HG03097 (cell line): ENCODE measurements around the gene IMPACT.

Experiments
- ATAC-seq: cut with Tn5 transposase; IDR thresholded peaks from one replicate; pipeline ENCODE4 v1.9.1; 2021; ENCODE audit not compliant: unreplicated experiment, low FRiP score

Gene IMPACT

DNA sequence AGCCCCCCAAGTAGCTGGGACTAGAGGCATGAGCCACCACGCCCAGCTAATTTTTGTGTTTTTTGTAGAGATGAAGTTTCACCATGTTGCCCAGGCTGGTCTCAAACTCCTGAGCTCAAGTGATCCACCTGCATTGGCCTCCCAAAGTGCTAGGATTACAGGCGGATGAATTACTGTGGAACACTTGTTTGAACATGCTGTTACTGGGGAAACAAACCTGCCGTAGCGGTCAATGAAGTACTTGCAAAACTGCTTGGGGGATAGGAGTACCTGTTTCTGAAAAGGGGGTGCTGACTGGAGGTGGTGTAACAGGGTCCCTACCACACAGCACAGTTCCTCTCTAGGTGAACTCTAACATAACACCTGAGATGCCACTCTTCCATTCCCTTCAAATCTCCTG, 5.9 kb upstream of the IMPACT start:
- no peak for ATAC-seq

DNA sequence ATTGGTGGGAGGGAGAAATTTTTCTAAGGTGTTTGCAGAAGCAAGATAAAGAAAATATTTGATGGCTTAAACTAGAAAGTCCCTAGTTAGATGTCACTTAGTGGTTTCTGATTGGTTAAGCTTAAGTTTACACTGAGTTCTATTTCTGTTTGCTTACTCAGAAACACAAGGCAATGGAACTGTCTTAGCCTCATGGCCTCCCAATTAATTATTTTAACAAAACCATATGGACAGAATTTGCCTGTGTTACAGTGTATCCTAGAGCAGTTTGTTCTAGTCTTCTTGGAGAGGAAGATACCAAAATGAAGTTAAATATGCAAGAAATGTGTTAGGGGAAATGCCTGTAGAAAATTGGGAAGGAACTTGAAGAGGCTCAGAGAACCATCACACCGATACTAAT, 4.6 kb upstream of the IMPACT start:
- ATAC-seq, result no peak

DNA sequence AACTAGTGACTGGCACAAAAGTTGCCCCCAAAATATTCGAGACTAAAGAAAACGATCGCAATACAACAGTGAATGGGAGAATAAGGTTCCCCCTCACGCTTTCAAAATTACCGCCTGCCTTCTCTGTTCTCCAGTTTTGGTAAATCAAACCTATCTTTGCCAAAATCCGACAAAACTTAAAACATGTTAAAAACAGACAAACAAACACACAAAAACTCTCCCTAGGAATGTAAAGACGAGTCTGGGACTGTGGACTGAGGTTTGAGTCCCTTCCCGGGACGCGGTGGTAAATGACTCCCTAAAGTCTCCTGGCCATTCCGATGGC, 435 bp upstream of the IMPACT start:
- no peak for ATAC-seq

DNA sequence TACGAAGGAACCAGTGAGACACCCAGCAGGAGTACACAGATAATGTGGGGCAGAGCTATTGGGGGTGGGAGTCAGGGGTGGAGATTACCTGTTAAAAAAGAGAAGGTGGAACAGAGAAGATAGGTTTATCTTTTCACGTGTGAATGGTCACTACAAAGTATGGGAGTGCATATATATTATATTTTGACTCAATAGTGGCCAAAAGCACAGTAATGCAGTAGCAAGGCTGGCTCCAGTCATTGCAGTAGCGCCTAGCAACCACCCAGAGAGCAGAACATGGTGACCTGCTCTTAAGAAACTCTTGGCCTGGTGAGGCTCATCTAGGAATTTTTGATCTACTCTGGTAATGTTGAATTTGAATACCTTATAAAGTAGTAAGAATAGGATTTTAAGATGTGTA, 1.0 kb downstream of the IMPACT start:
- ATAC-seq, result no peak

DNA sequence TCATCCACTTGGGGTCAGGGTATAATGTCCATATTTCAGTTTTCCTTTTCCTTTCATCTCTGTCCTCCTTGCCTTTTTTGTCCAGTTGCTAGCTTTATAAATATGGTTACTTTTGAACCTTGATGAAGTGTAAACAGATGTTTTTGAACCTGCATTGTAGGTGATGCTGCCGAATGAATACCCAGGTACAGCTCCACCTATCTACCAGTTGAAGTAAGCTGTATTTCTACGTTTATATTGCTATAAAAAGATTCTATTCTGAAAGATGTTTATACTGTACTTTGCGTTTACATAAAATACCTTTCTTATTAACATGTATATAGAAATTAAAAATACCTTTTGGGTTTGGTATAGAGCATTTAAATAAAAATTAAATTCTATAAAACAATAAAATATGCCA, 2.2 kb downstream of the IMPACT start:
- ATAC-seq, result no peak

DNA sequence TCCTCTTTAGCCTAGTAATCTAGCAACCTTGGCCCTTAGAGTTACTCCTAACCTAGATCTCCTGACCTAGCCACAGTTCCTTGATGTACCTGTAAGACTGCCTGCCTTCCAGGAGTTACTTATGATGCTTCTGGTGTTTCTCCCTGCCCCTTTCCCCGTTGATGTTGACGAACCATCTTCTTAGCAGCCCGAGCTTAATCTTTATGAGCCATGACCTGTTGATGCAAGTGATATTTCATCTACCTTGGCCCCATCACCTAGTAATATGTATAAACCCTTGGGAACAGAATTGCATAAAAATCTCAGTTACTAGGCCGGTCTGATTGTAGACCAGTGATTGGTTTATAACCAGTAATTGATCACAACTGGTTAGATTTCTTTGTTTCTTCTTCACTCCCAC, 2.7 kb downstream of the IMPACT start:
- no peak for ATAC-seq

DNA sequence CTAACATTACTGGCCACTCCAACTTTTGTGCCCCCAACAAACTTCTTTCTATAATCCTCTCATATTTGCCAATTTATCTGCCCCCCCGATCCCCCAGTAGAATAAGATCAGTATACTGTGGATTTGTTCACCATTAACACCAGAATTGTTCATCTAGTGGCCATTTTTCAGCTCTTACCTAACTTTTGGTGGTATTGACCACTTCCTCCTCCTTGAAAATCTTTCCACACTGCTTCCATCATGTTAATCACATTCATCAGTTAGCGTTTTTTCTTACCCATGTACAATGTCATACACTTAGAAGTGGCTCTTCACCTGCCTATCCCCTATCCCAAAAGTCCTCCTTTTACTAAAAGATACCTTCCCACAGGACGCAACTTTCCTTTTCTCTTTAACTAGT, 6.1 kb downstream of the IMPACT start:
- no peak for ATAC-seq

DNA sequence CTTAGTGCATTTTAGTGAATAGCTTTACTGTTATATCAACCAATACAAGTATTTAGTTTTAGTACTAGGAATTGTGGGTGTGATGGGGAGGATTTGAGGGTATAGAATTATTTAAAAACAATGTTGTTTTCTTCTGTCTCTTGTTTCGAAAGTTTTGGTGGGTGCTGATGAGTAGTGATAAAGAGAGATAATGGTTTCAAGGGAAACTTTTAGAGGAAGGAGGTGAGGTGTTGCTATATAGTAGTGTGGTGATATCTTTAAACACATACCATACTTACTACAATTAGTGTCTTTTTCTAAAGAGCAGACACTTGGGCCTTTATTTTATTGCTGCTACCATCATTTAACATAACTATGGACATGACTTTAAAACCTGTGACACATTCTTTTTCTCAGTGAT, 10.5 kb downstream of the IMPACT start:
- ATAC-seq, result no peak

DNA sequence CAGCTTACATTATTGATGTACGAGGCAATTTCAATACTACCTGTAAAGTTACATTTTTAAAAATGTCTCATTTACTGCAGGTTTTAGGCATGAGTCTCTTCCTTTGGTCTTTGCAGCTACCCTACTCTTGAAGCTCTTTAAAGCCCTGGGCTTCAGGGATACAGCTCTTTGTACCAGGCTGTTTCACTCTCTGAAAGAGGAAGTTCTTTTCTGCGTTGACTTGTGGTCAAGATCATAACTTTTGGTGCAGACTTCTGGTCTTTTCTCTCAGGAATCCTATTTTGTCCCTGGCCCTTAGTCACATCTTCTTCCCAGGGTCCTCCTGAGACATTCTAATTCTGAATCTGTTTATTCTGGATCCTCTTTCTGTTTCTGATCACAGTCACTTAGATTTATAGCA, 17.4 kb downstream of the IMPACT start:
- no peak for ATAC-seq

DNA sequence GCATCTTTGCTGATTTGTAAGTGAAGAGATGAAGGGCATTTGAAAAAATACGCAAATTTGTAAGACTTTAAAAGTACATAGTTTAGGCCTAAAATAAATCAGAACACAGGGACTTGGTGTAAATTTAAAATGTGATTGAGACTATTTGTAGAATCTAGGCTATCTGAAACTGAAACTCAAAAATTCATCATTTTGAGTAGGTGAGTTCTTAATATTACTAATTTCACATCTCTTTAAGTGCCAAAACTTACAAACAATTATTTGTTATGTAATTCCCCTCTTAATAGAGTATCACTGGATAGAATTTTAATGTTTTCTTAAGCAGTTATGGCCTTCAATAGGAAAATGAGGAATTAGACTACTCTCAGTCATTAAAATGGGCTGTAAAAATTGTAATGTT, 20.0 kb downstream of the IMPACT start:
- no peak for ATAC-seq

DNA sequence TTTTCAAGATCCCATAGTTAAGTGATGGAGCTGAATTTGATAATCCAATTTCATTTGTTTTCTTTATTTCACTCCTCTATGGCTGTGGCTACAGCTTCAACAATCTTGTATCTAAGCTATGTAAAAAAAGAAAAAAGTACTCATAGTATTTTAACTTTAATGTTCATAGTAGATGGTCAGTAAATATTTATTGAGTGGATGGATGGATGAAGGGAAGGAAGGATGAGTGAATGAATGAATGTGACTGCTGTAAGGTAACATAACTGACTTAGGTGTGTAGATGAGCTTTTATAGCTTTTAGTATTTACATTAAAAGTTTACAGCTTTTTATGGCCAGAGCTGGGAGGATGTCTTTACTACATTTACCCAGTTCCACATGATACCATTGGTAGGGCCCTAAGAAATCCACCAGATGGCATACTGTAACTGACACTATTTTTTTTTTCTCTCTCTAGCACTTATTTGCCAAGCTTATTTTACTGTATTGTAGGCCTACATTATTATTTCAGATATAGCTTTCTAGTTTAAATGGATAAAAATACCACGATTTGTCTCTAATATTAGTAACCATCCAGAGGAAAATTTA, 20.6 kb downstream of the IMPACT start:
- ATAC-seq, result no peak

DNA sequence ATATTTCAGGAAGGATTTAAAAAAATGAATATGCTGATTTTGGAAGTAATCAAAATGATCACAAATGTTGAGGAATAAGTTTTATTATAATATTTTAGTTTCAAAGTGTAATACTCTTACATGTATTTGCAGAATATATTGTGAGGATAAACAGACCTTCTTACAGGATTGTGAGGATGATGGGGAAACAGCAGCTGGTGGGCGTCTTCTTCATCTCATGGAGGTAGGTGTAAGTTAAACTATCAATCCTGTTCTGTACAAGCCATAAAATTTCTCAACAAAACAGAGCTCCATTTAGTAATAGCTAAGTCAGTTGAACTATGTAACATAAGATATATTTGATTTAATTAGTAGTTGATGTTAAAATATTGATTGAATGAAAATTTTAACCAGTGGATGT, 21.5 kb downstream of the IMPACT start:
- ATAC-seq, result no peak

DNA sequence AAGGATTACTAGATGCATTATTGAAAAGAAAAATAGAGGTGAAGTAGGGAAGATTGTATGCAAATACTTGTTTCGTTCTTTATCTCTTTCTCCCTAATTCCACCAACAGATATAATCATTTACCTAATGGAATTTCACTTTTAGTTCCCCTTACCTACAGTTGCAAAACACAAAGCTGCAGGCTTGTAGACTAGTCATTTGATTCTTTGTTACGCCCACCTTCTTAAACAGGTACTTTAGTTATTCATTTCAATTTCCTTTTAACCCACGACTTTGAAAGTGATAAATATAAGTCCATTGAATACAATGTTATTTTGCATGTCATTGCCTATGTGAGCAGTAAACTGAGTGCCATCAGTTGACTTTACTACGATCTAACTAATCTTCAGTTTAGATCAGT, 30.1 kb downstream of the IMPACT start:
- ATAC-seq, result no peak

DNA sequence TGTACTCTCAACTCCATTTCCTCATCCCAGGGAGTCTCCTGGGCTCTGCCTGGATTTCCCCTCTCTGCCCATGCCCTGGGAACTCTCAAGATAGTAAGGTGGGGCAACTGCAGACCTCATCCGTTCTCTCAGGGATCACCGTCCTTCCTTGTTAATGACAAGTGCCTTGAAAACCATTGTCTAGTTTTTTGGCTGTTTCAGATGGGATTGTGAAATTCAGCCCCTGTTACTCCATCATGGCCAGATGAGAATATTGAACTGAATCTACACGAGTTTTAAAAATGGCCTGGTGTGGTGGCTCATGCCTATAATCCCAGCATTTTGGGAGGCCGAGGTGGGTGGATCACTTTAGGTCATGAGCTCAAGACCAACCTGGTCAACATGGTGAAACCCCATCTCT, 33.3 kb downstream of the IMPACT start:
- ATAC-seq, result no peak

DNA sequence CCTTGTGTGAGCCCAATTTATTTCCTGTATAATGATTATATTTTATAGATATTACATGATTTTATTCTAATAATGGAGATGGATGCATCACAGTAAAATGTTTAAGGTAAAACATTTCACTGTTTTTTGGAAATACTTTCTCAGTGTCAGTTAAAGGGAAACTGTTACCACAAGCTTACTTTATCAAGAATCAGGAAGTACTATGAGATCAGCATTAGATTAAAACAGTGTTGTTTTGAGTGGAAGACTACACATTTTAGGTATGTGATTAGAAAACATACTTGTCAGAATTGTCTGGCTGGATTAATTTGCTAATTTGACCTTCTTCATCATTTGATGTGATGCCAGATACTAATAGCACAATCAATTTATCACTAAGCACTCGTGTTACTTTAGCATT, 33.9 kb downstream of the IMPACT start, which contains the start of gene HRH4:
TSS of gene HRH4 (plus strand) at position 250 of the 400 bp plus-strand sequence. CDS start at position 342, 92 bp downstream.
- ATAC-seq, result no peak

DNA sequence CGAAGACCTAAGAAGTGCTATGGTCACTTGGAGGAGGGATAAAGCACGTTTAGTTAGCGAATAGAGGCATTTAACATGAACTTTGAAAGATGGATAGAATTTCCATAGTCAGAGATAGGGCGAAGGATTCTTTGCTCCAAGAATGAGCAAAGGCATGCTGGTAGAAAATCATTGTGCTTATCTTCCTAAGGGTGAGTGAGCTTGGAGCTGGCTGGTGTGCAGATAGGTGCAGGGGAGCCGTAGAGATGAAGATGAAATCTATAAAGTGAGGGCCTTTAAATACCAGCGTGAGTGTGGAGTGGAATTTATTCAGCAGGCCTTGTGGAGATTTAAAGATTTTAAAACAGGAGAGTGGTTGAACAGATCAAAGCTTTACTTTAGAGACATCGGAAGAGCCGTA, 35.5 kb downstream of the IMPACT start:
- ATAC-seq, result no peak

DNA sequence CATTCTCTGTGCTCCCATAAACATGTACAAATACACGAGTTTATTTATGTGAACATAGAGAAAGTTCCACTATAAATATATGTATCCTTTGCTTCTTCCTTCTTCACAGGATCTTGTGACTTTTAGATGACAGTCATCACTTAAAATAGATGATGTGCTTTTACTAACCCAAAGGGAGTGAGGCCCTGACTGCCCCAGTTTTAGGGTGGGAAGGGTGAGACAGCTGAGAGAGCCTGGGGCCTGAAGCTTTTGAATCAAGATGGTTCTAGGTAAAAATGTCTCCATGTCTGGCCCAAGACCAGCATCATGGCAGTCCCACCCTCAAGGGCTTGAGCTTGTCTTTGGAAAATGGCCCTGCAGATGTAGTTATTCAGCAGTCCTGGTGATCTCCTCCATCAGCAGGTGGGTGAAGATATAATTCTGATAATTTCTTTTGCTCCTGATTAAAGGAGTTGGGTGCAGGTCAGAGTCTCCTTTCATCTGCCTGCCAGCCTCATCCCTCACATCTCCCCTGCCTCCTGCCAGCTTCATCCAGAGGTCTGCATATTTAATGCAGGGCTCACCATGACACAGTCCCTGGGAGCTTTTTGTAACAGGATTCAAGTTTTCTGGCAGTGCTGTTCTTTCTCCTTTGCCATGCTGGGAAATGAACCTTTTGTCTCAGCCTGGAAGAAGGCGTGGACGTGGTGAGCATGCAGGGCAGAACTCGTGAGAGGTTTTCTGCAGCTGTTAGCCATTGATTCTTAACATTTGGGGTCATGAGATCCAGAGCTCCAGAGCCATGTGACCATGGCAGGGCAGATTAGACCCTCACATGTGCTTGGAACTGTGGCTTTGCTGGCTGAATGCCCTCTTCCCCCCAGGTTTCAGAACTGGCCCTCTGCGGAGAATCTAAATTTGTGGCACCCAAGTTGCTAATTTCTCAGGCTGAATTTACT, 36.6 kb downstream of the IMPACT start:
- no peak for ATAC-seq

DNA sequence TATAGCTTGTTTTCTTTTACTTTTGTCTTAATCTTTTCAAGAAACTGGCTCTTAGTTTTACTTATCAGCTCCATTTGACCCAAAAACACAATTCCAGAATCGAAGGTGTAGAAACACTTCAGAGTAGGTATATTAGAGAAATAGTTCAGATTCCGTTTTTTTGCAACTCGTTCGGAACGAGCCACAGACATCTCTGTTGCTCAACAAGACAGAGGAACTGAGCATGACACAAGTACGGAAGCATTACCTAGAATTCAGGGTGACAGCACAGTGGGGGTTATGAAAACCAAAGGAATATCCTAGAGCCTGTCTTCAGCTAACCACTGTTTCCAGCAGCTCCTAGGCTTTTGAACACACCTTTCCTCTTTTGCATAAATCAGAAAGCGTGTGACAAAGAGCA, 39.0 kb downstream of the IMPACT start:
- no peak for ATAC-seq

DNA sequence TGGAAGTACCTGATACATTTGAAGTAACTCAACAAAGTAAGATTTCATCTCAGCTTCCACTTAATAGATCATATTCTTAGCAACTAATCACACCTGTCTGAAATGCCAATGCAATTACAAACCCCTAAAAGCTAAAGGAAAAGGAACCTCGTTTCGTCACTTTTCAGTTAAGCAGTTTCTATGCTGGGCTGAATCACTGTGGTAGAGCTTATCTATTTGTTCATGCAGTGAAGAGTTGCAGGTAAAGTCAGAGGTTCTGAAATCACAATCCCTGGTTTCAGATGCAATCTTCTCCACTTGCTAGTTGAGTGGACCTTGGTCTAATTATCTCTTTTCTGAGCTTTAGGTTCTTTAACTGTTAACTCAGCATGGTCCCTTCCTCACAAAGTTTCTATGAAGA, 40.3 kb downstream of the IMPACT start:
- ATAC-seq, result no peak

DNA sequence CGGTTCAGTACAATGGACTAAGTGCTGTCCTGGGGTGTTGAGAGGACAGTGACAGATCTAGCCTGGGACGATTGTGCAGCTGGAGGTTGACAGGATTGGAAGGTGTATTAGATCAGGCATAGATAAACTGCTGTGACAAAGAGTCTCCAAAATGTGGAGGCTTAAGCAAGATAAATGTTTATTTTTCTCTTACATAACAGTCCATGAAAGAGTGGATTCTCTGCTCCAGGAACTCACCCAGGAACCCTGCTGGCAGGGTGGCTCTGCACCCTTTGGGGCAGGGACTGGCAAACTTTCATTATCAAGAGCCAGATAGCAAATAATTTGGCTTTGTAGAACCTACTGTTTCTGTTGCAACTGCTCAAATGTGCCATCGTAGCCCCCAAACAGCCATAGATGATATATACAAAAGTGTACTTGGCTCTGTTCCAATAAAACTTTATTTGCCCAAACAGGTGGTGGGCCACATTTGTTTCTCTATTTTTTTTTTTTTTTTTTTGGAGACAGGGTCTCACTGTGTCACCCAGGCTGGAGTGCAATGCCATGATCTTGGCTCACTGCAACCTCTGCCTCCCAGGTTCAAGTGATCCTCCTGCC, 43.6 kb downstream of the IMPACT start:
- ATAC-seq, result no peak

DNA sequence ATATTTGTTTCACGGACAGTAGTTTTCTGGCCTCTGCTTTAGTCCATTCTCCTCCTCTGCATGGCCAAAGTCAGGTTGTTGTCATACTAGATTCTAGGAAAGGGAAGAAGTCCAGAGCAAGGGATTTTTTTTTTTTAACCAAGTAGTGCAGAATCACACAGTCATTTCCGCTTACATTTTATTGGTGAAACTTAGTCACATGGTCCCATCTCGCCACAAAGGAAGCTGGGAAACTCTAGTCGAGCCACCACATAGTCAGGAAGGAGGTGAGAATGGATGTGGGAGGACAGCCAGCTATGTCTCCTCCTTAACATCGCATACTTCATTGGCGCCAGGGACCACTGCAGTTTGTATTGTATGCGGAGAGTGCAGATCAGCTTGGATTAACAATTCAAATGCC, 44.3 kb downstream of the IMPACT start:
- ATAC-seq, result no peak

DNA sequence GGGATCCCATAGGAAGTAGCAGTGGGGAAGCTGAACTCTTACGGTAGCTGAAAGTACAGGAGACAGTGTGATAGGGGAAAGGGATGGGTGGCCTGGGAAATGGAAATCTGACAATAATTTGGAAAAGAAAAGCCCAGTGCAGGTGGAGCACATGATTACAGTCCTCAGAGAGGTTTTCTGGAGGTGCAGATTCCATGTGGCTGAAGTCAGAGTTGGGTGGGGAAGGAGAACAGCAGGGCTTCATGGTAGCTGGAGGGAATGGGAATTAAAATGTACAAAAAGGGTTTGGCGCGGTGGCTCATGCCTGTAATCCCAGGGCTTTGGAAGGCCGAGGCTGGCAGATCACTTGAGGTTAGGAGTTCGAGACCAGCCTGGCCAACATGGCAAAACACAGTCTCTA, 46.1 kb downstream of the IMPACT start:
- no peak for ATAC-seq
